ENCODE measurements around the gene AAK1.
"Not testable (repeated sequence)": the region's sequence is repeated elsewhere in the genome, so short reads cannot be mapped to it uniquely, and the experiment has no call there.

Gene AAK1

DNA sequence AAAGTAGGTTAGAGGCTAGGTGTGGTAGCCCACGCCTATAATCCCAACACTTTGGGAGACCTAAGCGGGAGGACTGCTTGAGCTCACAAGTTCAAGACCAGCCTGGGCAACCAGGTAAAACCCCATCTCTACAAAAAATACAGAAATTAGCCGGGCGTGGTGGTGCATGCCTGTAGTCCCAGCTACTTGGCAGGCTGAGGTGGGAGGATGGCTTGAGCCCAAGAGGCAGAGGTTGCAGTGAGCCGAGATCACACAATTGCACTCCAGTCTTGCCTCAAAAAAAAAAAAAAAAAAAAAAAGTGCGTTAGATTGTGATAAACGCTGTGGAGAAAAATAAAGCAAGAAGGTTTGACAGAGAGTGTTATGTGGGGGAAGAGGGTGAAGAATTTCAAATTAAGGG is 36.8 kb downstream of the AAK1 start:
- H3K27ac Mint-ChIP-seq, H3K9me3 Mint-ChIP-seq, H3K4me3 Mint-ChIP-seq, H3K27me3 Mint-ChIP-seq: not testable (repeated sequence)
- Mint-ChIP-seq H3K36me3 (ENCODE audit: low read depth) (peaks cover 42% of the 10 kb centered on the region), H3K4me1 (ENCODE audit: low read depth) (peaks cover 76% of the 10 kb centered on the region)

DNA sequence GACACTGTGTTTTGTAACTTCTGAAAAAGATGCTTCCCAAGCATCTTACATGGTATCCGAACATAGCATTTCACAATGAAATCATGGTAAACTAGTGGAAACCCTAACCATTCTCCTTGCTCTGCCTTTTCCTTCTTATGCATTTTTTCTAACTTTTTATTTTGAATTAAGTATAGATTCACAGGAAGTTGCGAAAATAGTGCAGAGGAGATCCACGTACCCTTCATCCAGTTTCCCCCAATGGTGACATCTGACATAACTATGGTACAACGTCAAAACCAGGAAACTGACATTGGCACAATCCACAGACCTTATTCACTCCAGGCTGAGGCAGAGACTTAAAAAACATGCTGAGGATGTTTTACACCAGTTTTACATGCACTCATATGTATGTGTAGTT is 38.3 kb downstream of the AAK1 start:
- Mint-ChIP-seq H3K4me3 (no peak overlapping the region), H3K4me1 (ENCODE audit: low read depth) (peaks cover 87% of the 10 kb centered on the region), H3K36me3 (ENCODE audit: low read depth) (peaks cover 40% of the 10 kb centered on the region), H3K27ac (no peak overlapping the region), H3K9me3 (peaks cover 8% of the 10 kb centered on the region), H3K27me3 (no peaks in the 10 kb centered on the region)

DNA sequence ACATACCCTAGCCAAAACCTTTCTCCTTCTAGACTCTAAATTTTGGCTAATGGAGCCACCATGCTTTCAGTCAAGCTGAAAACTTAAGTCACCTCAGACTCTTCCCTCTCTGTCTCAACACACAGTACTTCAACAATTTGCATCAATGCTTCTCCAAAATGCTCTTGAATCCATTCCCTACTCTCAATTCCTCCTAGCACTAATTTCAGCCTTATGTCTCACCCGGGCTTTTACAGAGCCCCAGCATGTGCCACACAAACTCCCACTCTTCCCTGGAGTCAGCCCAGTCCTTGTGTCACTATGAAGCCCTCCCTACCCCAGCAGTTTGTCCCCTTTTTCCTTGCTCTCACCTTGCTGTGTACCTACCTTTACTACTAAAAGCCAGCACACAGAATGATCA is 38.7 kb downstream of the AAK1 start:
- Mint-ChIP-seq H3K9me3 (peaks cover 8% of the 10 kb centered on the region), H3K27ac (peak overlapping the region; percentile 34), H3K4me1 (ENCODE audit: low read depth) (peaks cover 89% of the 10 kb centered on the region), H3K36me3 (ENCODE audit: low read depth) (peaks cover 41% of the 10 kb centered on the region), H3K4me3 (no peak overlapping the region), H3K27me3 (no peaks in the 10 kb centered on the region)

DNA sequence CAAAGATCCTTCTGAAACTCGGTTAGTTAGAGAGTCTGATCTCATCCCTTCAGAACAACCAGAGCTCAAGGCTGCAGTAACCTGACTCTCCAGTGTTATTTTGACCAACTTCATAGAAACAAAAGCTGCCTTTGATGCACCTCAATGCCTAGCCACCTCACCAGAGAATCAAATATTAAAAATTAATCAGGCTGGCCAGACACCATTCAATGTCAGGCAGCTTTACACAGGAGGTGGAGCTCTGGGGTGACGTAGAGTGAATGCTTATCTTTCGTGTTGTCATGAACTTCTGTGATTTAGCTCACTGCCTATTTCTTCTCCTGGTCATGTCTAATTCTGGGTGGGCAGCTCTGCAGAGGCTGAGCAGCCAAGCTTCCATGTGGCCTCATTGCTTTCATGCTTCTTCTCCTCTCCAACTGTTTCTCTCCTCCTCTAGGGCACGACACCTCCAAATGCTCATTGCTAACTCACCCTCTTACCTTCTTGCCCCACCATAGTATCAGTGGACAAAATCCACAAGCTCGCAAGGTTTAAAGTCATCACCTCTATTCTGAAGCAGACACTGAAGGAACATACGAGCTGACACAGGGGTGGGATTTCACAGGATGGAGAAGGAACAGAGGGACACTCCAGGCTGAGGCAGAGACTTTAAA is 39.4 kb downstream of the AAK1 start:
- Mint-ChIP-seq H3K4me1 (ENCODE audit: low read depth) (peaks cover 92% of the 10 kb centered on the region), H3K27me3 (no peaks in the 10 kb centered on the region), H3K4me3 (no peak overlapping the region), H3K9me3 (peaks cover 8% of the 10 kb centered on the region), H3K36me3 (ENCODE audit: low read depth) (peaks cover 45% of the 10 kb centered on the region), H3K27ac (peak overlapping the region; percentile 43)

DNA sequence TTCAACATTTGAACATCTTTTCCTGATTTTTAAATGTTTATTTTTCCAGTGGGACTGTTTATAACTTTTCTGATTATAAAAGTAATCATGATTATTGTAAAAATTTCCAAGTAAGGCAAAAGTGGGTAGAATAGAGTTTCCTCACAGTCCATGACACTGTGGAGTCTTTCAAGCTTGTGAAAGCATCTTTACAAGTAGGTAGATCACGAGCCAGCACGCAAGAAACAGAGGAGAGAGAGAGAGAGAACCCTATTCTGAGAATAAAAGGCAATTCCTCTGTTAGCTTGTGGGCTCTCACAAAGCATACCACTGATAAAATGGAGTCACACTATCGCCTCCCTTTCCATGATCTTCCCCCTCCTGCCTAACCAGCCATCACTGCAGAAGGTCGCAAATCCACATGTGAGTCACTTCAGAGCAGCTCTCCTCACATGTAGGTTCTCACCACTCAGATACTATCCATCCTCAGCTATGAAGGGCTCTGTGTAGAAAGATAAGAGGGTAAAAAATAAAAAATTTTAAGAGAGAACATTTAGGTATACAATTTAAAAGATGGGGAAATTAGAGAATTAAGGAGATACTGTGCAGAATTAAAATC is 40.3 kb downstream of the AAK1 start:
- Mint-ChIP-seq H3K27ac (peak overlapping the region; percentile 60), H3K36me3 (ENCODE audit: low read depth) (peaks cover 38% of the 10 kb centered on the region), H3K4me1 (ENCODE audit: low read depth) (peaks cover 88% of the 10 kb centered on the region), H3K9me3 (peaks cover 8% of the 10 kb centered on the region), H3K4me3 (no peak overlapping the region), H3K27me3 (no peaks in the 10 kb centered on the region)

DNA sequence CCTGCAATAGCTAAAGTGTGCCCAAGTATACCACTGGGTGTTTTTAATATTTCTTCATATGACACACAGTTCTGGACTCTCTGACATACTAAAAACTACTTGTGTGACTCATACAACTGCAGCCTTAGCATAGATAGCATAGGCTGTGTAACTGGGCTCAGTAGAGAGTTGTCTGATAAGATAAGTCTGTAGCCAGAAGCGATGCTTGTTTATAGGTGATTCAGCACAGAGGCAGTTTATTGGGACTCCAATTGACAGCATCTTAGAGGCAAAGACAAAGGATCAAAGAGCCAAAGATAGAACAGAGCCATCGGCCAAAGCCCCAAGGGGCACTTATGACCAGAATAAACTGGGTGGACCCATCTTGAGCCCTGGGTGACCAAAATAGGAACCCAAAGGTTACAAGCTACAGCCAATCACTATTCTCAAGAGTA is 42.3 kb downstream of the AAK1 start:
- H3K4me1 Mint-ChIP-seq (ENCODE audit: low read depth), result peaks cover 87% of the 10 kb centered on the region
- no peak overlapping the region for H3K4me3 Mint-ChIP-seq
- H3K36me3 Mint-ChIP-seq (ENCODE audit: low read depth), result peaks cover 34% of the 10 kb centered on the region
- H3K27ac Mint-ChIP-seq, result peak overlapping the region; percentile 32
- H3K27me3 Mint-ChIP-seq, result no peaks in the 10 kb centered on the region
- peaks cover 6% of the 10 kb centered on the region for H3K9me3 Mint-ChIP-seq

DNA sequence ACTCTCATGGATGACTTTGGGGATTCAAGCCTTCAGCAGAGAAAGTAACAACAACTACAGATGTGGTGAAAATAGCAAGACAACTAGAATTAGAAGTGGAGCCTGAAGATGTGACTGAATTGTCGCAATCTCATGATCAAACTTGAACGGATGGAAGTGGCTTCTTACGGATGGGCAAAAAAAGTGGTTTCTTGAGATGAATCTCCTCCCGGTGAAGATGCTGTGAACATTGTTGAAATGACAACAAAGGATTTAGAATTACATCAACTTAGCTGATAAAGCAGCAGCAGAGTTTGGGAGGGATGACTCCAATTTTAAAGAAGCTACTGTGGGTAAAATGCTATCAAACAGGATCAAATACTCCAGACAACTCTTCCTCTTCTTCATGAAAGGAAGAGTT is 43.1 kb downstream of the AAK1 start:
- peaks cover 32% of the 10 kb centered on the region for H3K36me3 Mint-ChIP-seq (ENCODE audit: low read depth)
- H3K4me3 Mint-ChIP-seq, result peak overlapping the region; percentile 1
- H3K4me1 Mint-ChIP-seq (ENCODE audit: low read depth), result peaks cover 84% of the 10 kb centered on the region
- no peaks in the 10 kb centered on the region for H3K9me3 Mint-ChIP-seq
- no peak overlapping the region for H3K27ac Mint-ChIP-seq
- no peaks in the 10 kb centered on the region for H3K27me3 Mint-ChIP-seq

DNA sequence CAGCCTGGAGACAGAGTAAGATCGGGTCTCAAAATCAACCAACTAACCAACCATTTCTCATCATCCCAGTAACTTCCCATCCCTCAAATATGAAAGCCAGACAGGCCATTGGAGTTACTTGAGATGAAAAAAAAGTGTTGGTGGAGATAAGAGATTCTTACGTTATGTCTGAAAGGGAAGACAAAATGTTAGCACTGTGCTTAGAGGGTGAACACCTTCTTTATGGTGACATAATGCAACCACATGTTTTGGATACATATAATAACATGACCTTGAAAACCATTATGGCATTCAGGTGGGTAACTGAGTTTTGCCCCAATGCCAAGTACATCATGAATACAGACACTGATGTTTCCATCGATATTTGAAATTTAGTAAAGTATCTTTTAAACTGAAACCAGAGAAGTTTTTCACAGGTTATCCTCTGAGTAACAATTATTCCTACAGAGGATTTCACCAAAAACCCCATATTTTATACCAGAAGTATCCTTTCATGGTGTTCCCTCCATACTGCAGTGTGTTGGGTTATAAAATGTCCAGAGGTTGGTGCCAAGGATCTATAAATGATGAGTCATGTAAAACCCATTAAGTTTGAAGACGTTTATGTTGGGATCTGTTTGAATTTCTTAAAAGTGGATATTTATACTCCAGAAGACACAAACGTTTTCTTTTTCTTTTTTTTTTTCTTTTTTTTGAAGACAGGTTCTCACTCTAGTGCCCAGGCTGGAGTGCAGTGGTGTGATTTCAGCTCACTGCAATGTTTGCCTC is 45.5 kb downstream of the AAK1 start:
- H3K4me1 Mint-ChIP-seq (ENCODE audit: low read depth), result peaks cover 77% of the 10 kb centered on the region
- peaks cover 28% of the 10 kb centered on the region for H3K36me3 Mint-ChIP-seq (ENCODE audit: low read depth)
- no peak overlapping the region for H3K4me3 Mint-ChIP-seq
- H3K27me3 Mint-ChIP-seq, result no peaks in the 10 kb centered on the region
- peak overlapping the region; percentile 49 for H3K27ac Mint-ChIP-seq
- no peaks in the 10 kb centered on the region for H3K9me3 Mint-ChIP-seq

DNA sequence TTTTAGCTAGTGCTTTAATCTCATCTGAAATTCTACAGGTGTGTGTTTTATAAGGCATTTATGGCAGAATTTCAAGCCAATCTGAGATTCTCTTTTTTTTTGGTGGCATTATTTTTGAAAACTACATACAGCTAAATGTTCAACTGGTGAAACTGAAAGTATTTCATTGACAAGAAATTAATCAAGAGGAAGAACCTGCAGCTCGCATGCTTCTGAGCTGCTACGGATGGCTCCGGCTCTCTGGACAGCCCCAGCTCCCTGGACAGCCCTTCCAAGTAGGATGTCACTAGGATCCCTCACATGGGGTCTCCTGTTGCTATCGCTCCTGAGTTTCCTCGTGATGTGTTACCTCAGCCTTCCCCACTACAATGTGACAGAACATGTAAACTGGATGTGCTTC is 46.4 kb downstream of the AAK1 start:
- no peaks in the 10 kb centered on the region for H3K27me3 Mint-ChIP-seq
- peaks cover 79% of the 10 kb centered on the region for H3K4me1 Mint-ChIP-seq (ENCODE audit: low read depth)
- H3K36me3 Mint-ChIP-seq (ENCODE audit: low read depth), result peaks cover 28% of the 10 kb centered on the region
- H3K4me3 Mint-ChIP-seq, result peak overlapping the region; percentile 44
- peak overlapping the region; percentile 16 for H3K27ac Mint-ChIP-seq
- H3K9me3 Mint-ChIP-seq, result no peaks in the 10 kb centered on the region

DNA sequence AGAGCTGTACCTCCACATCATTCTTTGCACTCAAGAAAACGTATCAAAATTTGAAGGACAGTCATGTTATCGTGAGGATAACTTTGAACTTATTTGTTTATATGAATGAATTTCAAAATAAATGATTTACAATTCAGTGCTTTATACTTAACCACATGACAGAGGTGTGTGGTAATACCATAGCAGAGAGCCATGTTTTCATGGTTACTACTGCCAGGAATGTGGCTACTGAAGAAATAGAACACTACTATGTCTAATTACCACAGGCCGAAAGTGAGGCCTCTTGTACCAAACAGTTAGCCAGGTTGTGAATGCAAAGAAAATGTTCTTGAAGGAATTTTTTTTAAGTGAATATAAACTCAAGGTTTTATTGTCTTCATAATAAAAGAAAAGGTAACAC is 49.2 kb downstream of the AAK1 start:
- Mint-ChIP-seq H3K4me3 (no peak overlapping the region), H3K27me3 (no peaks in the 10 kb centered on the region), H3K36me3 (ENCODE audit: low read depth) (peaks cover 11% of the 10 kb centered on the region), H3K9me3 (no peaks in the 10 kb centered on the region), H3K27ac (no peak overlapping the region), H3K4me1 (ENCODE audit: low read depth) (peaks cover 75% of the 10 kb centered on the region)

DNA sequence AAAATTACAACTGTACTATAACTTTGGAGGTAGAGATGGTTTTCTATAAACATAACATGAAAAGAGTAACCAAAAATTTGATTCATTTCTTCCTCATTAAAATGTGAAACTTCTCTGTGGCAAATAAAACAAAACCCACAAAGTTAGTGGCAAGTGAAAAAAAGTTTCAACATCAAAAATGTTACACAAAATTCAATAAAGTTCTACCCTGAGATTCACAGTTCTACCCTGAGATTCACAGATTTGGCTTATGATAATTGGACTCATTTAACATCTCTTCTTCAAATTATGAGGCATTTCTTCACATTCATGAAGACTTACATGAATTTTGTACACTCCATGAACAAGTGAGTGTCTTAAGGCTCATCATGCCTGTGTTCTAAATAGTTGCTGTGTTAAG is 51.0 kb downstream of the AAK1 start:
- peaks cover 79% of the 10 kb centered on the region for H3K4me1 Mint-ChIP-seq (ENCODE audit: low read depth)
- peaks cover 11% of the 10 kb centered on the region for H3K36me3 Mint-ChIP-seq (ENCODE audit: low read depth)
- H3K4me3 Mint-ChIP-seq, result no peak overlapping the region
- no peaks in the 10 kb centered on the region for H3K9me3 Mint-ChIP-seq
- H3K27me3 Mint-ChIP-seq, result no peaks in the 10 kb centered on the region
- H3K27ac Mint-ChIP-seq, result peak overlapping the region; percentile 33

DNA sequence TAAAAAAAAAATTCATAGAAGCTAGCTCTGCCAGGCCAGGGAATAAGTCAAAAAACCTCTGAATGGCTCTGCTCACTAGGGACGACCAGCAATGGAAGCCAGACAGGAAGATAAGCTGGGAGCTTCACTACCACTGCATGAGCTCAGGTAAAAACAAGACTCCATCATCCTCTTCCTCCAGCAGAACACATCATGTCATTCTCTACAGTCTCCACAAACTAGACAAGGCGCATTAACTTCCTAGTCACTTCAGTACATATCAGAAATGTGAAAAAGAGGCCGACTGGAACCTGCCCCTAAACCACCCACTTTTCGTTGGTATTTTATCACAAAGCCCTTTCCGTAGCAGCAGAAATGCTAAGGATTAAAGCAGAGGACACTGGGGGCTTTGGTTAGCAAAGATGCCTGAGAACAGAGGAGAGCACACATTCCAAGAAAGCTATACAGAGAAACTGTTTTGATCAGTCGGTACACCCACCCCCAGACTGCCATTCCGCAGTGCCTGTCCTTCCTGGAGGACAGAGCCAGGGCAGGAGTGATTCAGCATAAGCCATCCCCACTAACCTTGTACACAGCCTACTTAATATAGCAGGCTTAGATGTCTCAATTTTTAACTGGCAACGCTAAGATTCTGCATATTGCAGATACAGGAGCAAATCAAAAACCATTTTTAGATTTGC is 53.4 kb downstream of the AAK1 start:
- Mint-ChIP-seq H3K9me3 (no peaks in the 10 kb centered on the region), H3K4me1 (ENCODE audit: low read depth) (peaks cover 78% of the 10 kb centered on the region), H3K27me3 (no peaks in the 10 kb centered on the region), H3K4me3 (no peak overlapping the region), H3K27ac (peak overlapping the region; percentile 84), H3K36me3 (ENCODE audit: low read depth) (peaks cover 3% of the 10 kb centered on the region)

DNA sequence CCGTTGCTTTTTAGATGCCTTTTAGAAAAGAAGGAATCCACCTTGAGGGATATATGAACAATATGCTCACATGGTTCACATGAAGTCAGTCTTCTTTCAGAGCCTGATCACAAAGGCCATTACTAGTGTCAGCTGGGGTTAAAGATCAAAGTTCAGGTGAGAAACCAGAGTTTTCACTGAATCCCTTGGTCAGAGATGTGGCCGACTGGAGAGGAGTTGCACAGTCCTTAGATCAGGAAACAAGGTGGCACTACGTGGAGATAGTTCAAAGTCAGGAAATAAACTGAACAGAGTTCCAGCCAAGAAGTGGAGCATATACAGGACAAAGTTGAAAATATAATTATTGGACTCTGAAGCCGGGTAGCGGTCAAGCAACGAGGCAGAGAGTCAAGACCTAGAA is 54.6 kb downstream of the AAK1 start:
- no peaks in the 10 kb centered on the region for H3K27me3 Mint-ChIP-seq
- H3K36me3 Mint-ChIP-seq (ENCODE audit: low read depth), result peaks cover 3% of the 10 kb centered on the region
- peaks cover 80% of the 10 kb centered on the region for H3K4me1 Mint-ChIP-seq (ENCODE audit: low read depth)
- H3K27ac Mint-ChIP-seq, result peak overlapping the region; percentile 56
- no peak overlapping the region for H3K4me3 Mint-ChIP-seq
- no peaks in the 10 kb centered on the region for H3K9me3 Mint-ChIP-seq

DNA sequence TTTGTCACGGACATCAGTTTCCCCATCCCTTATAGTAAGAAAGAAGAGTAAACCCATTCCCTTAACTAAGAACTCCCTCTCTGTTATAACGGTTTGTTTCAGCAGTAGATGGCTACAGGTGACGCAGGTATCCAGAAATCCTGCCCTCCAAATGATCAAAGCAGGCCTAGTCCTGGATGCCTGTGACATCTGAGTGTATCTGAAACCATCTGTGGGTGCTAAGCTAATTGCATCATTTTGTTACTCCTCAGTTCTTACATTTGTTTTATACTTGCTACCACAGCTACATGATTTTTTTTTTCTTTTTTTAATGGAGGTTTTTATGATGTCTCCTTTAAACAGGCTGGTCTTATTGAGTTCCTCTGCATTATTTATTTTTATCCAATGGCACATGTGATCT is 55.1 kb downstream of the AAK1 start:
- Mint-ChIP-seq H3K36me3 (ENCODE audit: low read depth) (peaks cover 3% of the 10 kb centered on the region), H3K4me3 (no peak overlapping the region), H3K27me3 (no peaks in the 10 kb centered on the region), H3K9me3 (no peaks in the 10 kb centered on the region), H3K4me1 (ENCODE audit: low read depth) (peaks cover 81% of the 10 kb centered on the region), H3K27ac (peak overlapping the region; percentile 56)

Data from stimulated activated naive CD8-positive, alpha-beta T cell treated with anti-CD3 and anti-CD28 coated beads, Interleukin-15, Interleukin-2, amounts not matched to agents 100 ng/mL and 50 ng/mL, for 24 hours (primary cell).